22Rv1 (cell line): Measurements from ENCODE around the gene TMEM184C.

Experiments used
- ZFX ChIP-seq: fragments of 450-650 bp; IDR thresholded peaks from 2 replicates; pipeline ENCODE4 v1.6.1; 2017; ENCODE audit warnings: antibody characterized with exemption, borderline replicate concordance
- TF ChIP-seq, protein P1 (sequence below): fragments of 450-650 bp; IDR thresholded peaks from 2 replicates; pipeline ENCODE4 v1.5.1; 2017; ENCODE audit warnings: mild to moderate bottlenecking

DNA sequence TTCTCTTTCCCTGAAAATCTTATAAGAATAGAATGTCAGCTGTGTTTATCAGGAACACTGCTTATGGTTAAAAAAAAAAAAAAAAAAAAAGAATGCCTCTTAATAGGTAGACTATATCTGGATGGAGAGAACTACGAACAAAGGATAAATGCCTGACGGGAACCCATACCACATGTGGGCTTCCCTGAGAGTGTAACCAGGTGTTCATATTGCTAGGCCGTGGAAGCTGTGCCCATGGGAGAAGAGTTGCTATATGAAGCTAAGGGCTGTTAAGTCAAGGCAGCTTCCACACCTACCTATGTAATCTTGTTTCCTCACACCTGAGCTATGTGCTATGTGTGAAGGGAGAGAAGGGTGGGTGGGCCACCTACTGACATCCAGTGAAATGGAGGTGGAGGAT lies 27.3 kb downstream of the TMEM184C start:
- TF ChIP-seq, protein P1, sequence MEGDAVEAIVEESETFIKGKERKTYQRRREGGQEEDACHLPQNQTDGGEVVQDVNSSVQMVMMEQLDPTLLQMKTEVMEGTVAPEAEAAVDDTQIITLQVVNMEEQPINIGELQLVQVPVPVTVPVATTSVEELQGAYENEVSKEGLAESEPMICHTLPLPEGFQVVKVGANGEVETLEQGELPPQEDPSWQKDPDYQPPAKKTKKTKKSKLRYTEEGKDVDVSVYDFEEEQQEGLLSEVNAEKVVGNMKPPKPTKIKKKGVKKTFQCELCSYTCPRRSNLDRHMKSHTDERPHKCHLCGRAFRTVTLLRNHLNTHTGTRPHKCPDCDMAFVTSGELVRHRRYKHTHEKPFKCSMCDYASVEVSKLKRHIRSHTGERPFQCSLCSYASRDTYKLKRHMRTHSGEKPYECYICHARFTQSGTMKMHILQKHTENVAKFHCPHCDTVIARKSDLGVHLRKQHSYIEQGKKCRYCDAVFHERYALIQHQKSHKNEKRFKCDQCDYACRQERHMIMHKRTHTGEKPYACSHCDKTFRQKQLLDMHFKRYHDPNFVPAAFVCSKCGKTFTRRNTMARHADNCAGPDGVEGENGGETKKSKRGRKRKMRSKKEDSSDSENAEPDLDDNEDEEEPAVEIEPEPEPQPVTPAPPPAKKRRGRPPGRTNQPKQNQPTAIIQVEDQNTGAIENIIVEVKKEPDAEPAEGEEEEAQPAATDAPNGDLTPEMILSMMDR, result no peak
- no peak for TF ChIP-seq ZFX
